Fibroblast of mammary gland (primary cell): ENCODE measurements around the gene TMEM115.

Experiments used
- DNase-seq: peaks from one replicate; pipeline ENCODE4 v3.0.0-alpha.2; 2010; ENCODE audit warnings: low read depth
- H3K4me3 ChIP-seq: 2 replicates; pipeline ENCODE4 v1.5.1; 2011; ENCODE audit warnings: low read depth, mild to moderate bottlenecking, low read length, moderate library complexity; ENCODE audit not compliant: control insufficient read depth
- TF ChIP-seq, protein P1 (sequence below): conservative IDR thresholded peaks from 2 replicates; pipeline ENCODE4 v1.5.1; 2011; ENCODE audit warnings: low read depth, low read length, inconsistent platforms; ENCODE audit not compliant: control insufficient read depth, insufficient read depth

The TMEM115 gene

DNA sequence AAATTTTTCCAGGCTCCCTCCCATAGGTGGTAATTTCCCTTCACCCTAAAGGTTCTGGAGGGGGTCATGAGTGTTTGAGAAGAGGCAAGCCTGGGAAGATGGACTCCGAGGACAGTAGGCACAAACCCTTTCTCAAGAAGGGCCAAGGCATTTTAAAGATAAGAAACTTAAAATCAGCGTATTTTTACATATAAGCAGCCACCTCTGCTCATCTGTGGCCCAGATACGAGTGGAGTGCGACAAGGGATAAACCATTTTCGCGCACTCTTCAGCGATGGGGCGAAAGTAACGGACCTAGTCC, 19.2 kb downstream of the TMEM115 start:
- DNase-seq, result no peak
- peak overlapping the region; percentile 79 for H3K4me3 ChIP-seq
- TF ChIP-seq, protein P1, sequence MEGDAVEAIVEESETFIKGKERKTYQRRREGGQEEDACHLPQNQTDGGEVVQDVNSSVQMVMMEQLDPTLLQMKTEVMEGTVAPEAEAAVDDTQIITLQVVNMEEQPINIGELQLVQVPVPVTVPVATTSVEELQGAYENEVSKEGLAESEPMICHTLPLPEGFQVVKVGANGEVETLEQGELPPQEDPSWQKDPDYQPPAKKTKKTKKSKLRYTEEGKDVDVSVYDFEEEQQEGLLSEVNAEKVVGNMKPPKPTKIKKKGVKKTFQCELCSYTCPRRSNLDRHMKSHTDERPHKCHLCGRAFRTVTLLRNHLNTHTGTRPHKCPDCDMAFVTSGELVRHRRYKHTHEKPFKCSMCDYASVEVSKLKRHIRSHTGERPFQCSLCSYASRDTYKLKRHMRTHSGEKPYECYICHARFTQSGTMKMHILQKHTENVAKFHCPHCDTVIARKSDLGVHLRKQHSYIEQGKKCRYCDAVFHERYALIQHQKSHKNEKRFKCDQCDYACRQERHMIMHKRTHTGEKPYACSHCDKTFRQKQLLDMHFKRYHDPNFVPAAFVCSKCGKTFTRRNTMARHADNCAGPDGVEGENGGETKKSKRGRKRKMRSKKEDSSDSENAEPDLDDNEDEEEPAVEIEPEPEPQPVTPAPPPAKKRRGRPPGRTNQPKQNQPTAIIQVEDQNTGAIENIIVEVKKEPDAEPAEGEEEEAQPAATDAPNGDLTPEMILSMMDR, result no peak

- peak; percentile 65 for DNase-seq
- TF ChIP-seq, protein P1, result no peak
- peak overlapping the region; percentile 79 for H3K4me3 ChIP-seq
These were observed 19.7 kb downstream of the TMEM115 start for GRCh38 chr3:50339485-50340146.

DNA sequence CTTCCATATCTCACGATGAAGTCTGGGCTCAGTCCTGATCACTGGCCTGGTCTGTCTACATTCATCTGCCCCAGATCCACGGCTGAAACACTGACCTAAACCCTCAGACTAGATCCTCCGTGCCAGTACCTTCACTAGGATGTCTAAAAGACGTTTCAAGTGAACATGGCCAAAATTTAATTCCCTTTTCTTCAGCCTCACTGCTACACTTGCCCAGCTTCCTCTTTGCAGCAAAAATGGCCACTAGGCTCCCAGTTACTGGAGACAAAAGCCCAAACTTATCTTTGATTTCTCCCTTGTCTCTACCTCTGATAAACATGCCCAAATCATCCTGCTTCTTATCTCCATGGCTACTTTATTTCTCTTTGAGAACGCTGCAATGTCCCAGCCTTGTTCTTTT, 20.4 kb downstream of the TMEM115 start:
- peak overlapping the region; percentile 79 for H3K4me3 ChIP-seq
- TF ChIP-seq, protein P1, result no peak
- no peak for DNase-seq

GRCh38 chr3:50337175-50337861, 22.0 kb downstream of the TMEM115 start:
- DNase-seq, result peak; percentile 99
- H3K4me3 ChIP-seq, result peak overlapping the region; percentile 96
- TF ChIP-seq, protein P1, result no peak

GRCh38 chr3:50336452-50337174, 22.7 kb downstream of the TMEM115 start:
- TF ChIP-seq, protein P1, result no peak
- peak overlapping the region; percentile 96 for H3K4me3 ChIP-seq
- DNase-seq, result peak; percentile 46

- TF ChIP-seq, protein P1, result no peak
- peak overlapping the region; percentile 13 for H3K4me3 ChIP-seq
- DNase-seq, result no peak
These were observed 24.8 kb downstream of the TMEM115 start for GRCh38 chr3:50334339-50335075.
